ENCODE measurements around the gene CLIC5.

Gene CLIC5

DNA sequence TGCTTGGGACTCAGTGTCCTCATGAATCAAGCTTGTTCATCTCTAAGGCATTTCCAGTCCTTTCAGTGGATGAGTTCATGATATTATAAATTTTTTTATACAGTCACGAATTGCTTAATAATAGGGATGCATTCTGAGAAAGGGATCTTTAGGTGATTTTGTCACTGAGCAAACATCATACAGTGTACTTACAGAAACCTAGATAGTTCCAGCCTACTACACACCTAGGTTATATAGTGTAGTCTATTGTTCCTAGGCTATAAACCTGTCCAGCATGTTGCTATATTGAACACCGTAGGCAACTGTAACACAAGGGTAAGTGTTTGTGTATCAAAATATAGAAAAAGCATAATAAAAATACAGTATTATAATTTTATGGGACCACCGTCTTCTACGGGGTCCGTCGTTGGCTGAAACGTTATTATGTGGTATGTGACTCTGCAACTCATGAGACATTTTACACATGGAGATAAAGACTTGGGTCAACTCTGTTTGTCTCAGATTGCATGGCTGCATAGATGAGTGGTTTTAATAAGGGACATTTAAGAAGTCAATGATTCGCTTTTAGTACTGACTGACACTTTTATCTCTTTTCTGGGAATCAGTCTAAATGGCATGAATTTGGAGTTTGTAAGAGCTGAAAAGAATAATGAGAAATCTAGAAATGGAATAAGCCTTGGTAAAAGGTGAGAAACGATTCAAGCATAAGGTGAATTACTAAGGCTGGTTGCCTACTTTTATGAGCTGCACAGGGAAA, 33.2 kb downstream of the CLIC5 start:
- H3K4me1 Mint-ChIP-seq: peaks cover 9% of the 10 kb centered on the region
- TF ChIP-seq, protein P1, sequence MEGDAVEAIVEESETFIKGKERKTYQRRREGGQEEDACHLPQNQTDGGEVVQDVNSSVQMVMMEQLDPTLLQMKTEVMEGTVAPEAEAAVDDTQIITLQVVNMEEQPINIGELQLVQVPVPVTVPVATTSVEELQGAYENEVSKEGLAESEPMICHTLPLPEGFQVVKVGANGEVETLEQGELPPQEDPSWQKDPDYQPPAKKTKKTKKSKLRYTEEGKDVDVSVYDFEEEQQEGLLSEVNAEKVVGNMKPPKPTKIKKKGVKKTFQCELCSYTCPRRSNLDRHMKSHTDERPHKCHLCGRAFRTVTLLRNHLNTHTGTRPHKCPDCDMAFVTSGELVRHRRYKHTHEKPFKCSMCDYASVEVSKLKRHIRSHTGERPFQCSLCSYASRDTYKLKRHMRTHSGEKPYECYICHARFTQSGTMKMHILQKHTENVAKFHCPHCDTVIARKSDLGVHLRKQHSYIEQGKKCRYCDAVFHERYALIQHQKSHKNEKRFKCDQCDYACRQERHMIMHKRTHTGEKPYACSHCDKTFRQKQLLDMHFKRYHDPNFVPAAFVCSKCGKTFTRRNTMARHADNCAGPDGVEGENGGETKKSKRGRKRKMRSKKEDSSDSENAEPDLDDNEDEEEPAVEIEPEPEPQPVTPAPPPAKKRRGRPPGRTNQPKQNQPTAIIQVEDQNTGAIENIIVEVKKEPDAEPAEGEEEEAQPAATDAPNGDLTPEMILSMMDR (IDR thresholded peaks at IDR 0.05): no peak
- H3K36me3 Mint-ChIP-seq (ENCODE audit: low read depth): no peaks in the 10 kb centered on the region
- H3K4me3 Mint-ChIP-seq: no peak overlapping the region
- peaks cover 6% of the 10 kb centered on the region for H3K27me3 Mint-ChIP-seq (ENCODE audit: low read depth, poor library complexity)
- H3K27ac Mint-ChIP-seq: no peak overlapping the region
- no peak for DNase-seq
- peaks cover 18% of the 10 kb centered on the region for H3K9me3 Mint-ChIP-seq

DNA sequence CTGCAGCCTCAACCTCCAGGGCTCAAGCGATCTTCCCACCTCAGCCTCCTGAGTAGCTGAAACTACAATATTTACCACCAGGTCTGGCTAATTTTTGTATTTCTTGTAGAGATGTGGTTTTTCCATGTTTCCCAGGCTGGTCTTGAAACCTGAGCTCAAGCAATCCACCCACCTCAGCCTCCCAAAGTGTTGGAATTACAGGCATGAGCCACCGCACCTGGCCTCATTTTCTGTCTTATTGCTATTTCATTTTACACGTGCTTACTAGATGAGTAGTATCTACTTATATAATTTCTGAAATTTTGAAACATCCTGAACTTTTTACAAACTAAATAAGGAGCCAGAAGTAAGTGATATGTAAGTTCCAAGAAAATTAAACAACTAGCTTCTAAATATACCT, 34.6 kb downstream of the CLIC5 start:
- no peak for DNase-seq
- Mint-ChIP-seq H3K4me1 (peaks cover 9% of the 10 kb centered on the region), H3K36me3 (ENCODE audit: low read depth) (no peaks in the 10 kb centered on the region)

DNA sequence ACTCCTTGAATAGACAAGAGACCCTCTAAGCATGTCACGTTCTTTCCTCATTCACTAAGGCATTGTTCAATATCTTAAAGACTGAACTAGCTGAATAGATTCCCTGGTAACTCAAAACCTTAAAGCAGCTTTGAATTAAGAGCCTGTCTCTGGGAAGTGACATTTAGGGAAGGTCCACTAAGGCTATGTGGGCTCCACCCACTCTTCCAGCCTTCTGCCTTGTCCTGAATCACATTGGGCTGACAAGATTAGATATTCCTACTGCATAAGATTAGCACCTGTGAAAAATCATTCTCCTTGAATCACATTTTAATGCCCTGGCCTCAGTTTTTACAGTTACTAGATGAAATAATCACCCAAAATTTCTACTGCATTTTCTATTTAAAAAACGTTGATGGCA, 36.3 kb downstream of the CLIC5 start:
- Mint-ChIP-seq H3K36me3 (ENCODE audit: low read depth) (no peaks in the 10 kb centered on the region), H3K27ac (no peak overlapping the region), H3K4me1 (peaks cover 9% of the 10 kb centered on the region), H3K27me3 (ENCODE audit: low read depth, poor library complexity) (no peaks in the 10 kb centered on the region), H3K9me3 (peaks cover 20% of the 10 kb centered on the region), H3K4me3 (no peak overlapping the region)
- TF ChIP-seq, protein P1 (IDR thresholded peaks at IDR 0.05): no peak
- no peak for DNase-seq

More for the DNA sequence above, 34.6 kb downstream of the CLIC5 start:
- no peak overlapping the region for H3K4me3 Mint-ChIP-seq
- H3K9me3 Mint-ChIP-seq: peaks cover 16% of the 10 kb centered on the region
- TF ChIP-seq, protein P1 (IDR thresholded peaks at IDR 0.05): no peak
- H3K27me3 Mint-ChIP-seq (ENCODE audit: low read depth, poor library complexity): peaks cover 2% of the 10 kb centered on the region
- H3K27ac Mint-ChIP-seq: no peak overlapping the region

DNA sequence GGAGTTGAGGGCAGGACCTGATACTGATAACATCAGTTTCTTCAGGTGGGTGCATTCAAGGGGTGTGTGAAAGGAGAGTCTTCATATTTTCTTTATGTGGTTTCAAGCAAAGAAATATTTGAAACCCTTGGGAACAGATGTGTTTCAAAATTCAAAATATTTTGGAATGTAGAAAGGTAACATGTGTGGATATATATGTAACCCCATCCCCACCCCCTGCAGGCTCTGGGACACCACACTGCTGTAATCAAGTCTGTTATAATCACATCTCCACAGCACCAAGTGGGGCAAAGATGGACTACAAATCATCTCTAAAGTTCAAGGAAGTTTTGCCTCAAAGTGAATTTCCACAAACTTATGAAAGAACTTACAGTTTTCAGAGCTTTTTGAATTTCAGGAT, 41.1 kb downstream of the CLIC5 start:
- Mint-ChIP-seq H3K9me3 (peaks cover 20% of the 10 kb centered on the region), H3K27ac (no peak overlapping the region), H3K36me3 (ENCODE audit: low read depth) (no peaks in the 10 kb centered on the region), H3K4me1 (no peaks in the 10 kb centered on the region), H3K27me3 (ENCODE audit: low read depth, poor library complexity) (no peaks in the 10 kb centered on the region), H3K4me3 (no peak overlapping the region)
- TF ChIP-seq, protein P1 (IDR thresholded peaks at IDR 0.05): no peak
- DNase-seq: no peak

DNA sequence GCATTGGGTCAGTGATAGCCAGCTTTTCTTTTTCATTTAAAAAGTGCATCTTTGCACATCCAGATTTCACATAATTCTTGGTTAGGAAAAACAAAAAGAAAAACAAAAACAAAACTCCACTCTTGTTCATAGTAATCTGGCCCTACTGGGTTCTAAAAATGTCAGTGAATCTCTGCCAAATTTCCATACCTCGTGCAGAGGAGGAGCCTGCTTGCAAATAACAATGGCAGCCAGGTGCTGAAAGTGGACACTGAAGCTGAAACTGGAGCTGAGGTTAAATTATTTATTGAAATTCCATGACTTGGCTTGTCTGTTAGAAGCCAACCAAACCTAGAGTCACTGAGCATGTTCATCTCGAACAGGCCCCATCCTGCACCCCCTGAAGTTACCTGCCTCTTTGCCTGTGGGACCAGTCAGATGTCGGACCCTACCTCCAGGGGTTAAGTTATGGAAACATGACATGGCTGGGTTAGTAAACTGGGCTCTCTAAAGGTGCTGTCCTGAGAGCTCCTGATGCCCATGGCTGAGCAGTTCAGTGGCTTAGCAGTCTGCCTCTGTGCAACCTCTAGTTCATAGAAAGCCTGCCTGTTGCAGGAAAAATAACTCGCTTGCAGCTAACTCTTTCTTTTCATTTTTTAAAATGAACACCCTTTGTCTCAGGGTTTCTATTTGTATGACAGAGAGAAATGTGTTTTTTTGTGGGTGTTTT, 42.7 kb downstream of the CLIC5 start:
- no peaks in the 10 kb centered on the region for H3K36me3 Mint-ChIP-seq (ENCODE audit: low read depth)
- H3K4me1 Mint-ChIP-seq: no peaks in the 10 kb centered on the region
- DNase-seq: no peak
- H3K27me3 Mint-ChIP-seq (ENCODE audit: low read depth, poor library complexity): no peaks in the 10 kb centered on the region
- H3K27ac Mint-ChIP-seq: no peak overlapping the region
- H3K9me3 Mint-ChIP-seq: peaks cover 11% of the 10 kb centered on the region
- no peak overlapping the region for H3K4me3 Mint-ChIP-seq
- TF ChIP-seq, protein P1 (IDR thresholded peaks at IDR 0.05): no peak
